CD4-positive, alpha-beta T cell (primary cell): ENCODE results near the gene PICALM. TPM values are rescaled to one million over a fixed set of nuclear protein-coding genes. Genes with fewer than 3 reads are reported as not detected.

Source experiments
- ATAC-seq: fragments of 200-7000 bp; cut with Tn5 transposase; one replicate; pipeline ENCODE4 v1.10.0; 2022; ENCODE audit warnings: mild to moderate bottlenecking; ENCODE audit not compliant: poor library complexity
- CTCF ChIA-PET: fragments of 350-600 bp; sonication (Branson Sonifier 250); formaldehyde crosslinking; loops from one replicate; lab custom pipeline; 2021; ENCODE audit warnings: antibody characterized with exemption, inconsistent platforms; lab: Charles Lee
- POLR2A ChIA-PET: fragments of 350-600 bp; sonication (Branson Sonifier 250); formaldehyde crosslinking; loops from one replicate; lab custom pipeline; 2021; ENCODE audit warnings: antibody characterized with exemption, inconsistent platforms; lab: Charles Lee
- DNase-seq, 14 experiments: peaks; one replicate each; pipeline ENCODE4 v3.0.0-alpha.2; 2013 to 2020; ENCODE audit warnings: mixed read lengths in 2 of 14
- H3K27ac ChIP-seq, 2 donors: one replicate each; pipeline versions ENCODE4 v1.5.1 to v1.7.0; 2013; ENCODE audit warnings: low read length in 2 of 2, low read depth in 1 of 2, mild to moderate bottlenecking in 1 of 2
- H3K27me3 ChIP-seq, 2 experiments: 1 replicate in 1 of 2; 2 replicates in 1 of 2; pipeline versions ENCODE4 v1.6.1 to v1.7.0; 2013; ENCODE audit warnings: low read length in 2 of 2, control low read depth in 1 of 2, mild to moderate bottlenecking in 1 of 2, moderate library complexity in 1 of 2; ENCODE audit not compliant: insufficient read depth in 2 of 2, control insufficient read depth in 1 of 2
- H3K36me3 ChIP-seq: one replicate; pipeline ENCODE4 v1.6.1; 2013; ENCODE audit warnings: low read length, control low read depth; ENCODE audit not compliant: insufficient read depth
- H3K4me1 ChIP-seq: one replicate; pipeline ENCODE4 v1.6.1; 2013; ENCODE audit warnings: low read length, control low read depth; ENCODE audit not compliant: insufficient read depth
- H3K4me3 ChIP-seq: one replicate; pipeline ENCODE4 v1.5.1; 2013; ENCODE audit warnings: mild to moderate bottlenecking, low read length, moderate library complexity
- H3K9me3 ChIP-seq, 2 experiments: 1 replicate in 1 of 2; 2 replicates in 1 of 2; pipeline versions ENCODE4 v1.6.1 to v1.7.0; 2013; ENCODE audit warnings: low read length in 2 of 2, mild to moderate bottlenecking in 2 of 2, control low read depth in 1 of 2, moderate library complexity in 1 of 2; ENCODE audit not compliant: control insufficient read depth in 1 of 2, insufficient read depth in 1 of 2
- H3K27ac Mint-ChIP-seq: one replicate; pipeline ENCODE4 v1.8.0; 2020; ENCODE audit warnings: mixed read lengths
- H3K27me3 Mint-ChIP-seq: one replicate; pipeline ENCODE4 v1.8.0; 2021; ENCODE audit warnings: mixed read lengths
- H3K36me3 Mint-ChIP-seq: one replicate; pipeline ENCODE4 v1.8.0; 2021; ENCODE audit warnings: low read depth, mixed read lengths
- H3K4me1 Mint-ChIP-seq: one replicate; pipeline ENCODE4 v1.8.0; 2021; ENCODE audit warnings: low read depth, mixed read lengths
- H3K4me3 Mint-ChIP-seq: one replicate; pipeline ENCODE4 v1.8.0; 2020; ENCODE audit warnings: mild to moderate bottlenecking, mixed read lengths
- H3K9me3 Mint-ChIP-seq: one replicate; pipeline ENCODE4 v1.8.0; 2020; ENCODE audit warnings: mixed read lengths
- intact Hi-C, 2 experiments: fragments of 100-400 bp; cut with DNase I in 1 of 2; cut with micrococcal nuclease in 1 of 2; formaldehyde crosslinking; loops; one replicate each; pipeline versions ENCODE4 v1.15.1 to v1.9.0; 2023 to 2025; cut with DNase I, micrococcal nuclease
- total RNA-seq, 174 experiments: library from RNA in 2 of 174; stranded (reverse) in 2 of 174; gene quantifications; one replicate each; pipeline ENCODE4 v1.2.3 and lab custom pipeline; 2021 to 2026
- TF ChIP-seq, protein P1 (sequence below): fragments of 200-600 bp; IDR thresholded peaks from one replicate; pipeline ENCODE4 v1.8.0; 2022; ENCODE audit warnings: antibody characterized with exemption, mild to moderate bottlenecking

Gene PICALM
- total RNA-seq, 2 experiments from 2014 or later = 73.3 to 77.3 TPM

DNA sequence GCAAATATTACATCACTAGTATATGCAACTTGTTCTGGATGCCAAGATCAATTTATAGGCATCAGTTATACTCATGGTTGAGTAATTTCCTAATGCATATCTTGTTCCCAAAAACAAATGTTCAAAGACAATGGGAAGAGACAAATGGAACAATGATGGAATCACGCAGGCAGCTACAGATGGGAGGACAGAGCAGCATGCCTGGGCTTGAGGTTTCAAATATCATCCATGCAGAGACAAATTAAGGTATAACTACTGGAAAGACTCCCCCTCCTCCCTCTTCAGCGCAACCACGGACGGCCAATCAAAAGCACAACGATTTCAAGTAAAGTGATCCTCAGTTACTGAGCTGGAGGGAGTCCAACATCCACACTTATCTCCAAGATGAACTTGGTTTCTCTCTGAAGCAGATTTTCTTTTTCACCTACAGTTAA is 106.9 kb downstream of the PICALM start:
- Mint-ChIP-seq H3K4me1 (no peaks in the 10 kb centered on the region), H3K36me3 (peaks cover 97% of the 10 kb centered on the region), H3K4me3 (no peak overlapping the region), H3K27me3 (no peaks in the 10 kb centered on the region), H3K9me3 (no peaks in the 10 kb centered on the region), H3K27ac (no peak overlapping the region)
- H3K27ac ChIP-seq = no peak overlapping the region
- CTCF ChIA-PET = no interaction called here
- TF ChIP-seq, protein P1, sequence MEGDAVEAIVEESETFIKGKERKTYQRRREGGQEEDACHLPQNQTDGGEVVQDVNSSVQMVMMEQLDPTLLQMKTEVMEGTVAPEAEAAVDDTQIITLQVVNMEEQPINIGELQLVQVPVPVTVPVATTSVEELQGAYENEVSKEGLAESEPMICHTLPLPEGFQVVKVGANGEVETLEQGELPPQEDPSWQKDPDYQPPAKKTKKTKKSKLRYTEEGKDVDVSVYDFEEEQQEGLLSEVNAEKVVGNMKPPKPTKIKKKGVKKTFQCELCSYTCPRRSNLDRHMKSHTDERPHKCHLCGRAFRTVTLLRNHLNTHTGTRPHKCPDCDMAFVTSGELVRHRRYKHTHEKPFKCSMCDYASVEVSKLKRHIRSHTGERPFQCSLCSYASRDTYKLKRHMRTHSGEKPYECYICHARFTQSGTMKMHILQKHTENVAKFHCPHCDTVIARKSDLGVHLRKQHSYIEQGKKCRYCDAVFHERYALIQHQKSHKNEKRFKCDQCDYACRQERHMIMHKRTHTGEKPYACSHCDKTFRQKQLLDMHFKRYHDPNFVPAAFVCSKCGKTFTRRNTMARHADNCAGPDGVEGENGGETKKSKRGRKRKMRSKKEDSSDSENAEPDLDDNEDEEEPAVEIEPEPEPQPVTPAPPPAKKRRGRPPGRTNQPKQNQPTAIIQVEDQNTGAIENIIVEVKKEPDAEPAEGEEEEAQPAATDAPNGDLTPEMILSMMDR = no peak
- intact Hi-C loops = loop anchor here (10.0 kb wide), 3 partner anchors 267 to 367 kb away; partner anchors contain the start of gene CCDC89 (in 1 of the 2)
- no peaks in the 10 kb centered on the region for H3K9me3 ChIP-seq
- H3K36me3 ChIP-seq = peaks cover 92% of the 10 kb centered on the region
- DNase-seq (no peak), ATAC-seq (no peak)
- POLR2A ChIA-PET = no interaction called here
- no peaks in the 10 kb centered on the region for H3K27me3 ChIP-seq
- H3K4me1 ChIP-seq = no peaks in the 10 kb centered on the region
- no peak overlapping the region for H3K4me3 ChIP-seq

DNA sequence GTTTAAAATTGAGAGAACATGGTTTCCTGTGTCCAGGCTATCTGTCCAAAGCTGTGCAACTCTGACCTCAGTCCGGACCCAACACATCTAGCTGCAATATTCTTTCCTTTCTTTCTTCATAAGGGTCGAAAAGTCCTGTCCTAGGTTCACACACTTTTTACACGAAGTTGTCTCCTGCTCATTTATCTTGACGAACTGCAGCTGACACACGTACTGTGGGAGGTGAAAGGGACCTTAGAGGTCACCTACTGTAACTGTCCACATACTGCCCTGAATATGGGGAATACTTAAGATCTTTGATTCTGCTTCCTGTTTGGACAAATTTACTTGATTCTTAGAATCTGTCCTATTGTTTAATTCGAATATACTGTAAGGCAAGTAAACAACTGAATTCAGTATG is 107.8 kb downstream of the PICALM start:
- ChIA-PET POLR2A (no interaction called here), CTCF (interaction anchor here (0.6 kb wide), 1 partner anchor 277 kb away, joined by 3 read pairs; no protein-coding TSS in a partner anchor)
- no peaks in the 10 kb centered on the region for H3K4me1 Mint-ChIP-seq
- Histone ChIP-seq H3K4me1 (no peaks in the 10 kb centered on the region), H3K27me3 (no peaks in the 10 kb centered on the region), H3K36me3 (peaks cover 92% of the 10 kb centered on the region), H3K9me3 (no peaks in the 10 kb centered on the region), H3K4me3 (no peak overlapping the region), H3K27ac (no peak overlapping the region)
- H3K27me3 Mint-ChIP-seq = no peaks in the 10 kb centered on the region
- no peak for DNase-seq
- ATAC-seq = no peak
- TF ChIP-seq, protein P1 = no peak
- intact Hi-C loops = loop anchor here (10.0 kb wide), 3 partner anchors 266 to 366 kb away; partner anchors contain the start of gene CCDC89 (in 1 of the 2)
- peaks cover 97% of the 10 kb centered on the region for H3K36me3 Mint-ChIP-seq
- H3K9me3 Mint-ChIP-seq = no peaks in the 10 kb centered on the region
- H3K4me3 Mint-ChIP-seq = no peak overlapping the region
- no peak overlapping the region for H3K27ac Mint-ChIP-seq

DNA sequence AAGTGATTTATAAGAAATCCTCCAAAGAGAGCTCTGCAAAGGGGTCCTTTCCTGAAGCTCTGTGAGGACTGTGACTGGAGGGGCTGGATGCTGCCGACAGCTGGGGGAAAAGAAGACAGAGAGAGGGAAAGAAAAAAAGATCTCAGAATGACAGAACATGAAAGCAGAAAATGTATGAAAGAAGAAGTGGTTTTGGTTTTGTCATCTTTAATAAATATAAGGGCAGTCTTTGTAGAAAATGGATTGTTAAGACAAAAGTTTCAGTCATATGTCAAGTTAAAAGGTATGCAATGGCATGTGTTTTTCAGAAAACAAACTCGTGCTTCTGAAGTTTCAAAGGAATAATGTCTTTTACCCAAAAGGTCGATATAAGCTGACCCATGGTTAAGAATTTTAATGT is 108.2 kb downstream of the PICALM start:
- Histone ChIP-seq H3K27ac (no peak overlapping the region), H3K27me3 (no peaks in the 10 kb centered on the region), H3K4me1 (no peaks in the 10 kb centered on the region), H3K9me3 (no peaks in the 10 kb centered on the region), H3K4me3 (no peak overlapping the region), H3K36me3 (peaks cover 94% of the 10 kb centered on the region)
- ChIA-PET POLR2A (no interaction called here), CTCF (interaction anchor here (0.6 kb wide), 1 partner anchor 277 kb away, joined by 3 read pairs; no protein-coding TSS in a partner anchor)
- Mint-ChIP-seq H3K27me3 (no peaks in the 10 kb centered on the region), H3K4me3 (no peak overlapping the region), H3K36me3 (peaks cover 99% of the 10 kb centered on the region), H3K9me3 (no peaks in the 10 kb centered on the region), H3K4me1 (no peaks in the 10 kb centered on the region), H3K27ac (peak overlapping the region; percentile 71)
- intact Hi-C loops = loop anchor here (10.0 kb wide), 3 partner anchors 266 to 366 kb away; partner anchors contain the start of gene CCDC89 (in 1 of the 2)
- DNase-seq (no peak), ATAC-seq (no peak)
- TF ChIP-seq, protein P1 = no peak
